IMR-90 (cell line): ENCODE results near the gene HRH4. TPM values are rescaled to one million over a fixed set of nuclear protein-coding genes. Genes with fewer than 3 reads are reported as not detected.

Source experiments
- ATAC-seq: fragments of 200-7000 bp; cut with Tn5 transposase; 2 replicates; pipeline ENCODE4 v1.9.1; 2020; ENCODE audit warnings: low read depth, mild to moderate bottlenecking, moderate library complexity
- BruUV-seq: library from RNA; stranded (reverse); fragments of 400-500 nt; replicated peaks from 2 replicates; lab custom pipeline; 2021; lab: Mats Ljungman, UMichigan
- CTCF ChIA-PET: fragments of 300-600 bp; formaldehyde crosslinking; extraction: SDS; loops from one replicate; lab custom pipeline; 2021; ENCODE audit warnings: antibody characterized with exemption; lab: Yijun Ruan, JAX
- POLR2A ChIA-PET: fragments of 300-600 bp; sonication (Branson Sonifier 250); formaldehyde crosslinking; loops from one replicate; lab custom pipeline; 2022; ENCODE audit warnings: antibody characterized with exemption; ENCODE audit not compliant: unreplicated experiment; lab: Charles Lee
- DNase-seq: peaks from one replicate; pipeline ENCODE4 v3.0.0; 2013
- H2AFZ ChIP-seq: replicated peaks from 2 replicates; pipeline ENCODE3; 2013; ENCODE audit warnings: low read length, mild to moderate bottlenecking; ENCODE audit not compliant: poor library complexity
- H2AK5ac ChIP-seq: 2 replicates; pipeline ENCODE4 v1.6.1; 2013; ENCODE audit warnings: low read depth, low read length, inconsistent platforms
- H2AK9ac ChIP-seq: replicated peaks from 2 replicates; pipeline ENCODE3; 2013; ENCODE audit warnings: mild to moderate bottlenecking, low read depth, low read length, moderate library complexity; ENCODE audit not compliant: poor library complexity
- H2BK120ac ChIP-seq: 2 replicates; pipeline ENCODE4 v1.6.1; 2013; ENCODE audit warnings: low read depth, low read length, inconsistent platforms
- H2BK15ac ChIP-seq: 3 replicates; pipeline ENCODE4 v1.6.1; 2013; ENCODE audit warnings: low read depth, low read length, inconsistent platforms
- H2BK20ac ChIP-seq: 2 replicates; pipeline ENCODE4 v1.6.1; 2013; ENCODE audit warnings: low read depth, mild to moderate bottlenecking, inconsistent platforms, low read length, moderate library complexity
- H2BK5ac ChIP-seq: 2 replicates; pipeline ENCODE4 v1.6.1; 2013; ENCODE audit warnings: mild to moderate bottlenecking, low read depth, low read length, inconsistent platforms; ENCODE audit not compliant: poor library complexity, severe bottlenecking
- H3K14ac ChIP-seq: replicated peaks from 2 replicates; pipeline ENCODE4 v1.6.1; 2013; ENCODE audit warnings: low read depth, low read length, inconsistent platforms
- H3K18ac ChIP-seq: 2 replicates; pipeline ENCODE4 v1.6.1; 2013; ENCODE audit warnings: low read depth, low read length, control low read depth
- H3K23ac ChIP-seq: 2 replicates; pipeline ENCODE4 v1.6.1; 2013; ENCODE audit warnings: low read depth, low read length, inconsistent platforms
- H3K27ac ChIP-seq: 2 replicates; pipeline ENCODE4 v1.5.1; 2013; ENCODE audit warnings: mild to moderate bottlenecking, control low read depth, low read length; ENCODE audit not compliant: insufficient read depth
- H3K27me3 ChIP-seq: 2 replicates; pipeline ENCODE4 v1.6.1; 2013; ENCODE audit warnings: low read length; ENCODE audit not compliant: control insufficient read depth, insufficient read depth
- H3K36me3 ChIP-seq: 2 replicates; pipeline ENCODE4 v1.6.1; 2013; ENCODE audit warnings: low read length, mixed read lengths; ENCODE audit not compliant: control insufficient read depth, insufficient read depth
- H3K4ac ChIP-seq: 2 replicates; pipeline ENCODE4 v1.6.1; 2013; ENCODE audit warnings: low read depth, low read length, inconsistent platforms
- H3K4me1 ChIP-seq: 2 replicates; pipeline ENCODE4 v1.6.1; 2013; ENCODE audit warnings: low read length, mixed read lengths; ENCODE audit not compliant: control insufficient read depth, insufficient read depth
- H3K4me2 ChIP-seq: 2 replicates; pipeline ENCODE4 v1.6.1; 2013; ENCODE audit warnings: low read depth, mild to moderate bottlenecking, control low read depth, low read length, moderate library complexity
- H3K4me3 ChIP-seq: 2 replicates; pipeline ENCODE4 v1.5.1; 2013; ENCODE audit warnings: low read depth, mild to moderate bottlenecking, control low read depth, low read length, moderate library complexity; ENCODE audit not compliant: insufficient read depth
- H3K56ac ChIP-seq: 2 replicates; pipeline ENCODE4 v1.6.1; 2013; ENCODE audit warnings: low read length, inconsistent platforms; ENCODE audit not compliant: insufficient read depth; ENCODE audit errors: extremely low read depth
- H3K79me1 ChIP-seq, 2 experiments: 2 replicates each; pipeline ENCODE4 v1.6.1; 2013; ENCODE audit warnings: low read length in 2 of 2, inconsistent platforms in 1 of 2, low read depth in 1 of 2
- H3K9ac ChIP-seq: 2 replicates; pipeline ENCODE4 v1.6.1; 2013; ENCODE audit warnings: low read depth, low read length, control low read depth
- H3K9me1 ChIP-seq: 2 replicates; pipeline ENCODE4 v1.6.1; 2013; ENCODE audit warnings: low read length, inconsistent platforms; ENCODE audit not compliant: insufficient read depth
- H3K9me3 ChIP-seq: 2 replicates; pipeline ENCODE4 v1.6.1; 2013; ENCODE audit warnings: low read length; ENCODE audit not compliant: control insufficient read depth, insufficient read depth
- H4K20me1 ChIP-seq: 2 replicates; pipeline ENCODE4 v1.6.1; 2013; ENCODE audit warnings: low read length, inconsistent platforms; ENCODE audit not compliant: insufficient read depth
- H4K5ac ChIP-seq: 2 replicates; pipeline ENCODE4 v1.6.1; 2013; ENCODE audit warnings: mild to moderate bottlenecking, low read depth, low read length, control low read depth
- H4K8ac ChIP-seq, 2 experiments: 2 replicates each; pipeline ENCODE4 v1.6.1; 2013; ENCODE audit warnings: low read depth in 2 of 2, low read length in 2 of 2, control low read depth in 1 of 2, inconsistent platforms in 1 of 2
- H4K91ac ChIP-seq: 2 replicates; pipeline ENCODE4 v1.6.1; 2013; ENCODE audit warnings: low read depth, low read length, inconsistent platforms; ENCODE audit not compliant: insufficient read depth
- ELK1 ChIP-seq: fragments of 150-350 bp; IDR thresholded peaks from 2 replicates; pipeline ENCODE4 v1.6.1; 2016; ENCODE audit warnings: low read depth, mild to moderate bottlenecking, low read length, moderate library complexity, borderline replicate concordance
- FOS ChIP-seq: fragments of 150-350 bp; IDR thresholded peaks from 2 replicates; pipeline ENCODE4 v1.6.1; 2016; ENCODE audit warnings: low read depth, low read length
- MAFK ChIP-seq: IDR thresholded peaks from 2 replicates; pipeline ENCODE4 v1.6.1; 2012; ENCODE audit warnings: low read depth, low read length, improper control_type of control experiment
- MAZ ChIP-seq: IDR thresholded peaks from 2 replicates; pipeline ENCODE4 v1.6.1; 2012; ENCODE audit warnings: low read depth, mild to moderate bottlenecking, low read length, improper control_type of control experiment, moderate library complexity, borderline replicate concordance
- RFX5 ChIP-seq: IDR thresholded peaks from 2 replicates; pipeline ENCODE4 v1.8.0; 2012; ENCODE audit warnings: low read depth, mild to moderate bottlenecking, low read length, moderate library complexity
- WGBS, 2 experiments: methylation state at CpG; one replicate each; pipeline versions ENCODE4 v1.1.5 to v1.1.7; 2013; ENCODE audit warnings: missing lambda C conversion rate in 2 of 2; ENCODE audit not compliant: insufficient read length in 1 of 2; ENCODE audit errors: extremely low coverage in 2 of 2; 5-methylcytosine and 5-hydroxymethylcytosine counted together
- dilution Hi-C: fragments of 300-500 bp; cut with HindIII; formaldehyde crosslinking; loops from one replicate; pipeline ENCODE4 v1.14.3; 2018; ENCODE audit warnings: low sequenced_read_pairs; ENCODE audit not compliant: unreplicated experiment
- in situ Hi-C: fragments of 300-500 bp; cut with MboI; formaldehyde crosslinking; loops from 3 replicates; pipeline ENCODE4 v1.14.3; 2019; ENCODE audit warnings: low sequenced_read_pairs, inconsistent platforms, mixed read lengths
- intact Hi-C: fragments of 100-400 bp; cut with micrococcal nuclease; formaldehyde crosslinking; loops from 2 replicates; pipeline ENCODE4 v1.10.0; 2022
- polyA plus RNA-seq, 3 experiments: library from polyadenylated mRNA; depleted of rRNA; stranded (reverse); fragments of >200 nt; gene quantifications; 2 replicates each; pipeline ENCODE4 v1.2.3, GENCODE V29; 2012; ENCODE audit warnings: low replicate concordance in 1 of 3
- total RNA-seq: library from RNA; depleted of rRNA; stranded (reverse); fragments of >200 nt; gene quantifications from 2 replicates; pipeline ENCODE4 v1.2.3, GENCODE V29; 2012
- TF ChIP-seq, protein P1 (sequence below): fragments of 150-350 bp; IDR thresholded peaks from 2 replicates; pipeline ENCODE4 v1.6.1; 2017; ENCODE audit warnings: mild to moderate bottlenecking, antibody characterized with exemption, low read length, low read depth

The HRH4 gene
- total and polyA plus RNA-seq, 2 of the 4 experiments (the other 2 are of a cell fraction): not detected

- Histone ChIP-seq H3K9ac (no peak overlapping the region), H3K56ac (no peak overlapping the region), H3K79me1 (no peaks in the 10 kb centered on the region), H2AFZ (no peak overlapping the region), H4K91ac (no peak overlapping the region), H2BK15ac (no peak overlapping the region), H3K9me1 (no peaks in the 10 kb centered on the region), H3K27ac (no peak overlapping the region), H4K20me1 (no peaks in the 10 kb centered on the region), H3K27me3 (peaks cover 22% of the 10 kb centered on the region), H3K36me3 (no peaks in the 10 kb centered on the region), H2AK5ac (no peak overlapping the region), H2BK120ac (no peak overlapping the region), H3K18ac (no peak overlapping the region), H3K4ac (no peak overlapping the region), H2BK5ac (no peak overlapping the region), H3K4me3 (no peak overlapping the region), H2BK20ac (no peak overlapping the region), H4K5ac (no peak overlapping the region), H3K14ac (no peak overlapping the region), H3K23ac (no peak overlapping the region), H3K9me3 (no peaks in the 10 kb centered on the region), H3K4me2 (no peak overlapping the region), H2AK9ac (no peak overlapping the region), H4K8ac (no peak overlapping the region), H3K4me1 (no peaks in the 10 kb centered on the region)
- DNase-seq (no peak), ATAC-seq (no peak)
- in situ Hi-C loops (no loop called here), intact Hi-C loops (no loop called here), dilution Hi-C loops (no loop called here)
- TF ChIP-seq ELK1: no peak
- TF ChIP-seq MAZ: no peak
- TF ChIP-seq, protein P1, sequence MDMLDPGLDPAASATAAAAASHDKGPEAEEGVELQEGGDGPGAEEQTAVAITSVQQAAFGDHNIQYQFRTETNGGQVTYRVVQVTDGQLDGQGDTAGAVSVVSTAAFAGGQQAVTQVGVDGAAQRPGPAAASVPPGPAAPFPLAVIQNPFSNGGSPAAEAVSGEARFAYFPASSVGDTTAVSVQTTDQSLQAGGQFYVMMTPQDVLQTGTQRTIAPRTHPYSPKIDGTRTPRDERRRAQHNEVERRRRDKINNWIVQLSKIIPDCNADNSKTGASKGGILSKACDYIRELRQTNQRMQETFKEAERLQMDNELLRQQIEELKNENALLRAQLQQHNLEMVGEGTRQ: no peak
- no peak for TF ChIP-seq RFX5
- TF ChIP-seq MAFK: no peak
- no peak for TF ChIP-seq FOS
- POLR2A ChIA-PET: no interaction called here
- BruUV-seq: no TSS peak
- no CpG with 5 or more reads among the region's 8 CpGs for WGBS, 2 experiments
- CTCF ChIA-PET: no interaction called here
Measured at GRCh38 chr18:24517554-24517953, 57.1 kb downstream of the HRH4 start.
